ENCODE data around the gene CYB5D1. TPM values are rescaled to one million over a fixed set of nuclear protein-coding genes. Genes with fewer than 3 reads are reported as not detected.

Gene CYB5D1
- total RNA-seq, 4 donors from 2014 or later: 12.0 to 18.7 (median 13.7) TPM

DNA sequence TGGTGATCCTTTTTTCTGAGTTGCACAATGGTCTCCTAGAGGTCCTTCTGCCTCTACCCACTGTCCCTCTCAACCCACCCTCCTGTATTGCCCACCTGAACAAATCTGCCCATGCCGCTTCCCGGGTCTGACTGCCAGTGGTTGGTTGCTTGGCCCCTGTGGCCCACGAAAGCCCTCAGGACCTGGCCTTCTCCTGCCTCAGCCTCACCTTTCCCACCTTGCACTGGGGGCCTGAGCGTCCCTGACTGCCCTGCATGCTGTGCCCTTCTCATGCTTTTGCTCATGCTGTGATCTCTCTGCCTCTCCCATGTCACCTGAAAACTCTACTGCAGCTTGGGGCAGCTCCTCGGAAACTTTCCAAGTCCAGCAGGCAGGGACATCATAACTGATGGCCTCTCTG is 37.6 kb upstream of the CYB5D1 start:
- TF ChIP-seq POLR2AphosphoS5 (IDR thresholded peaks at IDR 0.05) (no peak), EP300 (IDR thresholded peaks at IDR 0.05) (no peak), POLR2A (IDR thresholded peaks at IDR 0.05) (no peak)
- TF ChIP-seq, protein P1, sequence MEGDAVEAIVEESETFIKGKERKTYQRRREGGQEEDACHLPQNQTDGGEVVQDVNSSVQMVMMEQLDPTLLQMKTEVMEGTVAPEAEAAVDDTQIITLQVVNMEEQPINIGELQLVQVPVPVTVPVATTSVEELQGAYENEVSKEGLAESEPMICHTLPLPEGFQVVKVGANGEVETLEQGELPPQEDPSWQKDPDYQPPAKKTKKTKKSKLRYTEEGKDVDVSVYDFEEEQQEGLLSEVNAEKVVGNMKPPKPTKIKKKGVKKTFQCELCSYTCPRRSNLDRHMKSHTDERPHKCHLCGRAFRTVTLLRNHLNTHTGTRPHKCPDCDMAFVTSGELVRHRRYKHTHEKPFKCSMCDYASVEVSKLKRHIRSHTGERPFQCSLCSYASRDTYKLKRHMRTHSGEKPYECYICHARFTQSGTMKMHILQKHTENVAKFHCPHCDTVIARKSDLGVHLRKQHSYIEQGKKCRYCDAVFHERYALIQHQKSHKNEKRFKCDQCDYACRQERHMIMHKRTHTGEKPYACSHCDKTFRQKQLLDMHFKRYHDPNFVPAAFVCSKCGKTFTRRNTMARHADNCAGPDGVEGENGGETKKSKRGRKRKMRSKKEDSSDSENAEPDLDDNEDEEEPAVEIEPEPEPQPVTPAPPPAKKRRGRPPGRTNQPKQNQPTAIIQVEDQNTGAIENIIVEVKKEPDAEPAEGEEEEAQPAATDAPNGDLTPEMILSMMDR (IDR thresholded peaks at IDR 0.05): no peak
- Histone ChIP-seq H3K36me3 (no peaks in the 10 kb centered on the region), H3K4me1 (peaks cover 0 to 2% (median 0%) of the 10 kb centered on the region in 3 donors), H3K27me3 (no peaks in the 10 kb centered on the region), H3K27ac (no peak overlapping the region), H3K4me3 (no peak overlapping the region), H3K9me3 (no peaks in the 10 kb centered on the region)
- no peak for ATAC-seq
- WGBS, 2 donors (ENCODE audit: low coverage in 1 of 2): 67 to 78% methylated on average over 3 to 5 of the region's 5 CpGs

DNA sequence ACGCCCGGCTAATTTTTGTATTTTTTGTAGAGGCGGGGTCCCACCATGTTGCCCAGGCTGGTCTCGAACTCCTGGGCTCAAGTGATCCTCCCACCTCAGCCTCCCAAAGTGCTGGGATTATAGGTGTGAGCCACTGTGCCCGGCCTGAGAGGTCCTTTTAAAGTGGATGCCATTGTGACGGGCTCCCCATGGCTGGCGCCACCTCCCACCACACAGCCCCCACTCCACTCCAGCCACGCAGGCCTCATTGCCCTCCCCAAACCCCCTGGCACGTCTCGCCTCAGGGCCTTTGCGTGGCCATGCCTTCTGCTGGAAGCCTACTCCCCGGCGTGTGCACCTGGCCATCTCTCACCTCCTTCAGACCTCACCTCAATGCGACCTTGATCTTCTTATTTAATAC is 35.7 kb upstream of the CYB5D1 start:
- no peak for TF ChIP-seq POLR2AphosphoS5 (IDR thresholded peaks at IDR 0.05)
- TF ChIP-seq, protein P1 (IDR thresholded peaks at IDR 0.05): no peak
- TF ChIP-seq EP300 (IDR thresholded peaks at IDR 0.05): no peak
- TF ChIP-seq POLR2A (IDR thresholded peaks at IDR 0.05): no peak
- Histone ChIP-seq H3K27me3 (no peaks in the 10 kb centered on the region), H3K27ac (no peak overlapping the region), H3K4me1 (peaks cover 0 to 12% (median 0%) of the 10 kb centered on the region in 3 donors), H3K36me3 (no peaks in the 10 kb centered on the region), H3K4me3 (no peak overlapping the region), H3K9me3 (no peaks in the 10 kb centered on the region)
- WGBS, 2 donors (ENCODE audit: low coverage in 1 of 2): 60% methylated on average over 6 to 10 of the region's 14 CpGs
- ATAC-seq: no peak

DNA sequence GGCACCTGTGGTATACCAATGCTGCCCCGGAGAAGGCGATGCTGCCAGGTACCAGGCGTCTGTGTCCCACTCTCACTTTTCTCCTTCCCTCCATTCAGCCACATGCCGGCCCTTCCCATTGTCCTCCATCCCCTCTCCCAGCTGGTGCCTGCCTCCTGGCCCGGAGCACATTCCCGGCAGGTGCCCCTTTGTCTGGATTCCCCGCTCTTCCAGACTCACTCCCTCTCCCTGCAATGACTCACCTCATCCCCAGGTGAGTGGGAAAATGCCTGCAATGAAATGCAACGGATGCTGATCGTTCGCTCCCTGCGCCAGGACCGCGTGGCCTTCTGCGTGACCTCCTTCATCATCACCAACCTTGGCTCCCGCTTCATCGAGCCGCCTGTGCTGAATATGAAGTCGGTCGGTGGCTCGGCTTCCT is 34.2 kb upstream of the CYB5D1 start:
- Histone ChIP-seq H3K36me3 (no peaks in the 10 kb centered on the region), H3K27me3 (no peaks in the 10 kb centered on the region), H3K4me1 (peaks cover 0 to 12% (median 0%) of the 10 kb centered on the region in 3 donors), H3K27ac (no peak overlapping the region), H3K9me3 (no peaks in the 10 kb centered on the region), H3K4me3 (no peak overlapping the region)
- TF ChIP-seq, protein P1 (IDR thresholded peaks at IDR 0.05): no peak
- TF ChIP-seq POLR2AphosphoS5 (IDR thresholded peaks at IDR 0.05) (no peak), POLR2A (IDR thresholded peaks at IDR 0.05) (no peak), EP300 (IDR thresholded peaks at IDR 0.05) (no peak)
- no peak for ATAC-seq
- 76 to 83% methylated on average over 15 to 20 of the region's 20 CpGs for WGBS, 2 donors (ENCODE audit: low coverage in 1 of 2)

- Histone ChIP-seq H3K27ac (no peak overlapping the region), H3K36me3 (no peaks in the 10 kb centered on the region), H3K4me3 (no peak overlapping the region), H3K4me1 (peaks cover 0 to 12% (median 0%) of the 10 kb centered on the region in 3 donors), H3K9me3 (no peaks in the 10 kb centered on the region), H3K27me3 (no peaks in the 10 kb centered on the region)
- TF ChIP-seq, protein P1 (IDR thresholded peaks at IDR 0.05): no peak
- TF ChIP-seq POLR2AphosphoS5 (IDR thresholded peaks at IDR 0.05): no peak
- TF ChIP-seq POLR2A (IDR thresholded peaks at IDR 0.05): no peak
- TF ChIP-seq EP300 (IDR thresholded peaks at IDR 0.05): no peak
- WGBS, 2 donors (ENCODE audit: low coverage in 1 of 2): 75 to 76% methylated on average over 2 to 5 of the region's 9 CpGs
- no peak for ATAC-seq
These were observed 33.5 kb upstream of the CYB5D1 start for GRCh38 chr17:7824021-7824924.

Data from gastroesophageal sphincter (tissue), 4 donors.